Smooth muscle cell (in vitro differentiated cells): ENCODE measurements around the gene PSEN2. TPM values are rescaled to one million over a fixed set of nuclear protein-coding genes. Genes with fewer than 3 reads are reported as not detected.

ENCODE experiments used
- DNase-seq: peaks from one replicate; lab custom pipeline; 2025; ENCODE audit not compliant: unreplicated experiment; lab: John Stamatoyannopoulos, UW
- H2AFZ ChIP-seq: fragments of 200-600 bp; sonication (generic); 2 replicates; pipeline ENCODE4 v1.6.0; 2016; ENCODE audit warnings: antibody characterized with exemption, low read depth, mild to moderate bottlenecking
- H3F3A ChIP-seq: fragments of 200-600 bp; sonication (generic); 2 replicates; pipeline ENCODE4 v1.6.0; 2017; ENCODE audit warnings: antibody characterized with exemption, low read depth
- H3K27ac ChIP-seq: fragments of 200-600 bp; sonication (generic); 2 replicates; pipeline ENCODE4 v1.5.1; 2016; ENCODE audit warnings: low read depth, mild to moderate bottlenecking
- H3K27me3 ChIP-seq: fragments of 200-600 bp; sonication (generic); 2 replicates; pipeline ENCODE4 v1.6.1; 2016; ENCODE audit warnings: low read depth, mild to moderate bottlenecking
- H3K36me3 ChIP-seq: fragments of 200-600 bp; sonication (generic); 2 replicates; pipeline ENCODE4 v1.5.1; 2016; ENCODE audit warnings: low read depth
- H3K4me1 ChIP-seq: fragments of 200-600 bp; sonication (generic); 2 replicates; pipeline ENCODE4 v1.5.1; 2016; ENCODE audit warnings: low read depth
- H3K4me2 ChIP-seq: fragments of 200-600 bp; sonication (generic); 2 replicates; pipeline ENCODE4 v1.6.0; 2016; ENCODE audit warnings: mild to moderate bottlenecking
- H3K4me3 ChIP-seq: fragments of 200-600 bp; sonication (generic); 2 replicates; pipeline ENCODE4 v1.5.1; 2016; ENCODE audit warnings: mild to moderate bottlenecking
- H3K79me2 ChIP-seq: fragments of 200-600 bp; sonication (generic); 2 replicates; pipeline ENCODE4 v1.6.0; 2016; ENCODE audit warnings: low read depth, mild to moderate bottlenecking
- H3K9ac ChIP-seq: fragments of 200-600 bp; sonication (generic); 2 replicates; pipeline ENCODE4 v1.6.0; 2016; ENCODE audit warnings: low read depth
- H3K9me3 ChIP-seq: fragments of 200-600 bp; sonication (generic); replicated peaks from 2 replicates; pipeline ENCODE4 v1.5.1; 2016; ENCODE audit warnings: low read depth
- H4K20me1 ChIP-seq: fragments of 200-600 bp; sonication (generic); 2 replicates; pipeline ENCODE4 v1.6.0; 2016; ENCODE audit warnings: low read depth
- CTCF ChIP-seq: fragments of 200-600 bp; sonication (generic); IDR thresholded peaks from 2 replicates; pipeline ENCODE4 v1.5.1; 2017; ENCODE audit warnings: borderline replicate concordance, mild to moderate bottlenecking, antibody characterized with exemption; ENCODE audit not compliant: insufficient read depth, poor library complexity, severe bottlenecking
- WGBS: methylation state at CpG from one replicate; pipeline ENCODE4 v1.1.7; 2016; ENCODE audit warnings: low lambda C conversion rate; 5-methylcytosine and 5-hydroxymethylcytosine counted together
- polyA plus RNA-seq: library from polyadenylated mRNA; unstranded; fragments of >200 nt; fragmentation: Nextera tagmentation; extraction: Ambion mirVana; gene quantifications from 2 replicates; pipeline ENCODE4 v1.2.1, GENCODE V29; 2016
- total RNA-seq: library from RNA; depleted of rRNA; stranded (reverse); fragments of >200 nt; gene quantifications from 2 replicates; pipeline ENCODE4 v1.2.3, GENCODE V29; 2014

The PSEN2 gene
- total and polyA plus RNA-seq, 2 experiments from 2014 or later = 3.5 to 5.7 TPM

DNA sequence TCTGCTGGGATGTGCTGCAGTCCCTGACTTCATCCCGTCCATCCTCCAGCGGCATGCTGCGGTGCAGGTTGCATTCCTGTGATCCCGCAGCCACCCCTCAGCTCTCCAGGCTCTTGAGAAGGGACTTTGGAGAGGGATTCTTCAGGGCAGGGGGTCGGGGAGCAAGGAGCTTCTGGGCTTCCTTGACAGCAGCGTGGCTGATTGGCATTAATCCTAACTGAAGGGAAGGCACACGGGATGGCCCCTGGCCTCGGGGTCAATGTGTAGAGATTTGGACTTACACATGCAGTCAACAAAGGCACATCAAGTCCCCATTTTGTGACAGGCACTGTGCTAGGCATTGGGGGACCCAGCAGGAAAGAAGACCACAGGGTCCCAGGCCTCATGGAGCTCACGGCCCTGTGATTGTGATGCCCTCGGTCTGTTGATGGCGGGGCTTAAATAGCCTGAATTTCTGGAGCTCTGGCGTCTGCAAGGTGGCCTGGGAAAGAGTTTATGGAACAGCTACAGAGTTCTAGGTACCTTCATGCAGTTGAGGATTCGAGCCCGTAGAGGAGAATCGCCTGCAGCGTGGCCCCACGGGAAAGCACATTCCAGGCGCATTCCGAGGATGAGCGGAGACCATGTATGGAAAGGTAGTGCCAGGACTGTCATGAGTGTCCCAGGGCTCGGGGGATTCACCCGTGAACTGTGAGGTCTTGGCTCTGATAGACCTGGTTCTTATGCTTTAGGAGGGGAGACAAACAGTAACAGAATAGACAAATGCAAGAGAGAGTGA lies 20.1 kb downstream of the PSEN2 start:
- Histone ChIP-seq H3K4me1 (no peaks in the 10 kb centered on the region), H3F3A (no peaks in the 10 kb centered on the region), H3K27me3 (no peaks in the 10 kb centered on the region), H3K36me3 (no peaks in the 10 kb centered on the region), H3K27ac (no peak overlapping the region), H3K9me3 (no peaks in the 10 kb centered on the region), H3K79me2 (no peaks in the 10 kb centered on the region), H2AFZ (no peak overlapping the region), H3K4me3 (no peak overlapping the region), H3K9ac (no peak overlapping the region), H4K20me1 (no peaks in the 10 kb centered on the region), H3K4me2 (no peak overlapping the region)
- no peak for TF ChIP-seq CTCF
- no peak for DNase-seq
- 93% methylated on average over 22 of the region's 22 CpGs for WGBS

DNA sequence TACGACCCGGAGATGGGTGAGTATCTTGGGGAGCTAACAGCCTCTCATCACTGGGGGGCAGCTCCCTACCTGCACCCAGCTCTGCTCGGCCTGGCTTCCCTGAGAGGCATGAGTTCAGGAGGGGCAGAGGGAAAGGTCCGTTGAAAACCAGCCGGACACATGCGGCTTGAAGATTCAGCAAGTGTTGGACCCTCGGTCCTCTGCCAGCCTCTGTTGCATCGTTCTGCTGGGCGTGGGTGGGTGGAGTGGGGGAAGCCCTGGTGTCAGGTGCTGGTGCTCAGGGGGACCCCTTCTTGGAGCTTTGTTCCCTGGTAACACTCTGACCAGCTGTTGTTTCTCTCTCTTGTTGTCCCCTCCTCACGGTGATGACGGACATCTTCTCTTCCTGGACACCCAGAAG lies 20.9 kb downstream of the PSEN2 start:
- no peak for TF ChIP-seq CTCF
- H3K9ac ChIP-seq = no peak overlapping the region

GRCh38 chr1:226891846-226892523 lies 21.6 kb downstream of the PSEN2 start:
- H3K4me2 ChIP-seq = no peak overlapping the region
- H3K4me1 ChIP-seq = no peaks in the 10 kb centered on the region
- H3K27ac ChIP-seq = no peak overlapping the region
- 86% methylated on average over 17 of the region's 17 CpGs for WGBS
- no peaks in the 10 kb centered on the region for H3K27me3 ChIP-seq
- H3K36me3 ChIP-seq = no peaks in the 10 kb centered on the region
- no peaks in the 10 kb centered on the region for H3F3A ChIP-seq
- H3K4me3 ChIP-seq = no peak overlapping the region
- H3K9me3 ChIP-seq = no peaks in the 10 kb centered on the region
- H2AFZ ChIP-seq = no peak overlapping the region
- DNase-seq = no peak
- no peaks in the 10 kb centered on the region for H4K20me1 ChIP-seq
- TF ChIP-seq CTCF = no peak
- H3K79me2 ChIP-seq = no peaks in the 10 kb centered on the region
- H3K9ac ChIP-seq = no peak overlapping the region

More for the DNA sequence above, 20.9 kb downstream of the PSEN2 start:
- H2AFZ ChIP-seq = no peak overlapping the region
- 94% methylated on average over 11 of the region's 11 CpGs for WGBS
- H3K79me2 ChIP-seq = no peaks in the 10 kb centered on the region
- no peak overlapping the region for H3K4me3 ChIP-seq
- no peaks in the 10 kb centered on the region for H3K9me3 ChIP-seq
- H3F3A ChIP-seq = no peaks in the 10 kb centered on the region
- no peak for DNase-seq
- no peaks in the 10 kb centered on the region for H3K4me1 ChIP-seq
- no peaks in the 10 kb centered on the region for H3K27me3 ChIP-seq
- no peaks in the 10 kb centered on the region for H4K20me1 ChIP-seq
- no peak overlapping the region for H3K27ac ChIP-seq
- no peak overlapping the region for H3K4me2 ChIP-seq
- H3K36me3 ChIP-seq = no peaks in the 10 kb centered on the region
